AG04449 (cell line): Measurements from ENCODE around the gene CSAD.

Source experiments
- CTCF ChIA-PET: fragments of 350-600 bp; formaldehyde crosslinking; extraction: SDS; loops from one replicate; lab custom pipeline; 2021; ENCODE audit warnings: antibody characterized with exemption; lab: Yijun Ruan, JAX
- POLR2A ChIA-PET: fragments of 400-600, 350-600 bp; formaldehyde crosslinking; extraction: SDS; loops from one replicate; lab custom pipeline; 2020; ENCODE audit warnings: antibody characterized with exemption, inconsistent platforms; lab: Yijun Ruan, JAX
- DNase-seq: peaks from one replicate; pipeline ENCODE4 v3.0.0-alpha.2; 2010; ENCODE audit warnings: low read depth, low spot score
- H3K4me3 ChIP-seq: 2 replicates; pipeline ENCODE4 v1.5.1; 2011; ENCODE audit warnings: low read depth, mild to moderate bottlenecking, control low read depth, low read length
- CTCF ChIP-seq: IDR thresholded peaks from one replicate; pipeline ENCODE4 v1.5.1; 2011; ENCODE audit warnings: mild to moderate bottlenecking, moderate library complexity, low read length, control low read depth, inconsistent platforms; ENCODE audit not compliant: insufficient read depth; ENCODE audit errors: missing control alignments

Gene CSAD, protein sequence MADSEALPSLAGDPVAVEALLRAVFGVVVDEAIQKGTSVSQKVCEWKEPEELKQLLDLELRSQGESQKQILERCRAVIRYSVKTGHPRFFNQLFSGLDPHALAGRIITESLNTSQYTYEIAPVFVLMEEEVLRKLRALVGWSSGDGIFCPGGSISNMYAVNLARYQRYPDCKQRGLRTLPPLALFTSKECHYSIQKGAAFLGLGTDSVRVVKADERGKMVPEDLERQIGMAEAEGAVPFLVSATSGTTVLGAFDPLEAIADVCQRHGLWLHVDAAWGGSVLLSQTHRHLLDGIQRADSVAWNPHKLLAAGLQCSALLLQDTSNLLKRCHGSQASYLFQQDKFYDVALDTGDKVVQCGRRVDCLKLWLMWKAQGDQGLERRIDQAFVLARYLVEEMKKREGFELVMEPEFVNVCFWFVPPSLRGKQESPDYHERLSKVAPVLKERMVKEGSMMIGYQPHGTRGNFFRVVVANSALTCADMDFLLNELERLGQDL

DNA sequence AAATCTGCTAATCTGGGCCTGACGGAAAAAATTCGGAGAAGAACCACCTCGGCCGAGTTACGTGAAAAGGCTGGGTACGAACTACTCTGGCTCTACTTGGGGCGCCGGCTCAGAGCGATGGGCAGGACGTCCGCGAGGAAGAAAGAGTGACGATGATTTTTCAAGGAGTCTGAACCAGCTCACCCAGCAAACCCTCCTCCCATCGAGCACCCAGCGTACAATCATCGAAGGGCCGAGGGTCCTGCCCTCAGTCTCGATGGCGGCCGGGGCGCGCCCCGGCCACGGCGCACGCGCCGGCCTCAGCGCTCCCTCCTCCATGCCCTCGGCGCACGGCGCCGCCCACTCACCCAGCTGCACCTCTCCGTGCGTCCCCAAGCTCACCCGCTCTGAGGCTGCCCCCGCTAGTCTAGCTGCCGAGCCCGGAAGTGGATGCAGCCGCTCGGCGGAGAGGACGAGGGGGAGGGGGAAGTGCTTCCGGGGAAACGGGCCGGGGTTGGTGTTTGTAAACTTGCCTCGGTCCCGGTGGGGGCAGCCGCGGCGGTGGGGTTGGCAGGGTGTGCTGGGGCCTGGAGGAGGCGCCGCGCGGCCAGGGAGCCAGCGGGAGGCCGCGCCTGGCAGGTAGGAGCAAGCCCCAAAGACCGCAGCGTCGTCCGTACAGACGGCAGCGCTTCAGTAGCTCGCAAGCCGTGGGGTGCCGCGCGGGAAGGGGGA is at the start of gene CSAD, which contains the start of gene ZNF740:
TSS of gene CSAD (minus strand) at position 706 of the 711 bp plus-strand sequence. CDS start 7,455 bp downstream, outside the sequence.
TSS of gene ZNF740 (plus strand) at position 503 of the 711 bp plus-strand sequence. CDS start 1,262 bp downstream, outside the sequence.
- peak within 1 kb of the TSS; percentile 84 for H3K4me3 ChIP-seq
- POLR2A ChIA-PET = interaction anchor here (0.5 to 2.3 kb wide), 13 partner anchors 8 to 119 kb away, joined by 3 to 9 read pairs (median 4); partner anchors contain the start of genes PFDN5 and SPRYD3
- peak; percentile 70 for DNase-seq
- no peak for TF ChIP-seq CTCF
- CTCF ChIA-PET = interaction anchor here (0.8 to 13.4 kb wide), 15 partner anchors 8 to 165 kb away, joined by 3 to 148 read pairs (median 3); no protein-coding TSS in a partner anchor

DNA sequence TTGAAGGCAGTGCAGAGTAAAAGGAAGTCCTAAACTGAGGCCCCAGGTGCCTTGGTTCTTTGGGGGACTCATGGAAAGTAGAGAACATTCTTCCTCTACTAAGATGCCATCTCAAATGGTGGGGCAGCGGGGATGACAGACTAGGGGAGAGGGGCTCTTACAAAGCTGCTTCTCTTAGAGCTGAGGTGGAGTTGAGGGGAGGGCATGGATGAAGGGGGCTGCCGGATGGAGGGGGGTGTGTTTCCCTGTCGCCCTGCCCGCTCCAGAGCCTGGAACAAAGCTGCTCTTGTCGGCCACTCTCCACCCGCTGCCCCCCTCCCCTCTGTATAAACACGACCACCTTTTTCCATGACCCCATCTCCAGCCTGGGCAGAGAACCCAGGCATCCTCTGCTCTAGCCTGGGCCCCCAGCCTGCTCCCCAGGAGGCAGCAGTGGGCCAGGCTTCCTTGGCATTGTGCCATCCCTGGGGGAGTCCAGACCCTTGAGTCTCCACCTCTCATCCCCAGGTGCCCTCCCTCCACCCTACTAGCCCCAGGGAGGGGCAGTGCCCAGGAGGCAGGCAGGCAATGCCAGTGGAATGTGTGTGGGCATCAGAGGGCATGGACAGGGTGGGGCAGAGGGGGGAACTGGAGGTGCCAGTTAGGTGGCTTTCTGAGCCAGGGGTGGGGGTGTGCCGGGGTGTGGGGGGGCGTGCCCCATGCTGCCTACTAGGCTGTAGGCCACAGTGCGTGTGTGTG is 49.6 kb upstream of the CSAD start:
- peak overlapping the region; percentile 6; the same call in 1 of the 2 replicates for H3K4me3 ChIP-seq
- ChIA-PET POLR2A (no interaction called here), CTCF (interaction anchor here (0.7 to 1.5 kb wide), 5 partner anchors 10 to 70 kb away, joined by 3 to 7 read pairs (median 4); no protein-coding TSS in a partner anchor)
- TF ChIP-seq CTCF = no peak
- DNase-seq = no peak

DNA sequence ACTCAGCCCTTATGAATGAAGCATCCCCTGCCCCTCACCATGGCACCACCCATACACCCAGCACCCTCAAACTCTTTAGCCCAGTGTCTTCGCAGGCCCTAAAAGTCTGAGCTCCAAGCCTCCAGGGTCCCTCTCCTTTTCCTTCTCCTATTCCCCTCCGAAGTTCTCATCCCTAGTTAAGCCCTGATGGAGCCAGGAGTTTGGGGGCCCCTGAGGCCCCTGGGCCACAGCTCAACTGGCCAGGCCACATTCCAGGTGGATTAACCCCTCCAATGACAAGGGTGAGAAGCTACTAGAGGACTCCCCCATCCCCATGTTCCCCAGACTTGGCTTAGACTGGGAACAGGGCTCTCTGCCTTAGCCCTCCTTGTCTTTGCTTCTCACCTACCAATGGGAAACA is 48.7 kb upstream of the CSAD start:
- TF ChIP-seq CTCF = no peak
- CTCF ChIA-PET = interaction anchor here (0.6 to 2.3 kb wide), 4 partner anchors 8 to 130 kb away, joined by 3 to 7 read pairs (median 4); no protein-coding TSS in a partner anchor
- H3K4me3 ChIP-seq = no peak overlapping the region
- DNase-seq = no peak
- POLR2A ChIA-PET = interaction anchor here (0.6 kb wide), 1 partner anchor 9 kb away, joined by 3 read pairs; no protein-coding TSS in a partner anchor

DNA sequence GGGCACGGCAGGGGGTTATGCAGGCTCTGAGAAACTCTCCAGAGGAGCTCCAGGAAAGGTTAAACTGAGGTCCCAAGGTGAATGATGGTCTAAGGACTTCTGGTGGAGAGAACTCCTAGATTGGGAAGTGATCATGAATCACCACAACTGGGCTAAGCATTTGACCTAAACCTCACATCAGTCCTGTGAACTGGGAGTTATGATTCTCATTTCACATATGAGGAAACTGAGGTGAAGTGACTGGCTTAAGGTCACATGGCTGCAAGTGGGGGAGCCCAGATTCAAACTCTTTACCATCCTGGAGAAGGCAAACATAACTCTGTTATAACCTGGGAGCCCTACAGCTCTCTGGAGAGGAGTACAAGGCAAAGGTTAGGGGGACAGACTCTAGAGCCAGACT is 47.1 kb upstream of the CSAD start:
- no peak for DNase-seq
- no peak overlapping the region for H3K4me3 ChIP-seq
- CTCF ChIA-PET = interaction anchor here (0.6 to 2.3 kb wide), 2 partner anchors 8 to 19 kb away, joined by 3 to 5 read pairs; no protein-coding TSS in a partner anchor
- POLR2A ChIA-PET = no interaction called here
- TF ChIP-seq CTCF = no peak

- no peak for DNase-seq
- ChIA-PET POLR2A (no interaction called here), CTCF (interaction anchor here (2.3 kb wide), 1 partner anchor 19 kb away, joined by 5 read pairs; no protein-coding TSS in a partner anchor)
- no peak for TF ChIP-seq CTCF
- no peak overlapping the region for H3K4me3 ChIP-seq
Observed at GRCh38 chr12:53227341-53227740, 46.6 kb upstream of the CSAD start.
